ENCODE measurements around the gene CIAPIN1. TPM values are rescaled to one million over a fixed set of nuclear protein-coding genes. Genes with fewer than 3 reads are reported as not detected.

The CIAPIN1 gene
- total RNA-seq, 1 donor from 2014 or later: 97.2 TPM

DNA sequence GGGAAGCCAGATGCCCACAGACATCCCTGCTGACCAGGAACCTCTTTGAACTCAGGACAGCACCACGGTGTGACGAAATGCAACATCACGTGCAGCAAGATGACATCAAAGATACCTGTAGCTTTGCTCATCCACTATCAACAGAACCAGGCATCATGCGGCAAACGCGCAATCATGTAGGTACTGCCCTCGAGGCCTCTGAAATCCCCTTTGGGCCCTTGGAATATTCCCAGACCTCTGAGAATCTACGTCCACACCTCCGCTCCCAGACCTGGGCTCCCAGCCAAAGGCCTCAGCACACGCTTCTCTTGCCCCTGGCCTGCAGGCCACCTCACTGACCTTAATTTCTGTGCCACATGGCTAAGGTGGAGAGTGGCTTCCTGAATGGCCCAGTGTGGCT is 67.6 kb downstream of the CIAPIN1 start:
- TF ChIP-seq, protein P1, sequence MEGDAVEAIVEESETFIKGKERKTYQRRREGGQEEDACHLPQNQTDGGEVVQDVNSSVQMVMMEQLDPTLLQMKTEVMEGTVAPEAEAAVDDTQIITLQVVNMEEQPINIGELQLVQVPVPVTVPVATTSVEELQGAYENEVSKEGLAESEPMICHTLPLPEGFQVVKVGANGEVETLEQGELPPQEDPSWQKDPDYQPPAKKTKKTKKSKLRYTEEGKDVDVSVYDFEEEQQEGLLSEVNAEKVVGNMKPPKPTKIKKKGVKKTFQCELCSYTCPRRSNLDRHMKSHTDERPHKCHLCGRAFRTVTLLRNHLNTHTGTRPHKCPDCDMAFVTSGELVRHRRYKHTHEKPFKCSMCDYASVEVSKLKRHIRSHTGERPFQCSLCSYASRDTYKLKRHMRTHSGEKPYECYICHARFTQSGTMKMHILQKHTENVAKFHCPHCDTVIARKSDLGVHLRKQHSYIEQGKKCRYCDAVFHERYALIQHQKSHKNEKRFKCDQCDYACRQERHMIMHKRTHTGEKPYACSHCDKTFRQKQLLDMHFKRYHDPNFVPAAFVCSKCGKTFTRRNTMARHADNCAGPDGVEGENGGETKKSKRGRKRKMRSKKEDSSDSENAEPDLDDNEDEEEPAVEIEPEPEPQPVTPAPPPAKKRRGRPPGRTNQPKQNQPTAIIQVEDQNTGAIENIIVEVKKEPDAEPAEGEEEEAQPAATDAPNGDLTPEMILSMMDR (conservative IDR thresholded peaks at IDR 0.05): no peak
- Mint-ChIP-seq H3K4me1 (peaks cover 16% of the 10 kb centered on the region), H3K4me3 (no peak overlapping the region), H3K9me3 (no peaks in the 10 kb centered on the region), H3K27me3 (ENCODE audit: low read depth) (no peaks in the 10 kb centered on the region), H3K27ac (ENCODE audit: unreplicated experiment) (no peak overlapping the region), H3K36me3 (ENCODE audit: low read depth) (no peaks in the 10 kb centered on the region)
- DNase-seq (ENCODE audit: low read depth, low spot score): no peak

Other genes starting within 250 kb of the CIAPIN1 start
- 62.6 and 63.9 TPM in 2 replicates for gene ARL2BP, start 202.1 kb downstream of the CIAPIN1 start, total RNA-seq
- gene PLLP, start 162.7 kb downstream of the CIAPIN1 start, total RNA-seq: 0.79 and 0.84 TPM in 2 replicates
- not detected in 2 replicates for gene CCL22, start 88.6 kb downstream of the CIAPIN1 start, total RNA-seq
- gene CX3CL1, start 74.9 kb downstream of the CIAPIN1 start, total RNA-seq: 6.0 TPM in 2 replicates
- gene CCL17, start 42.6 kb downstream of the CIAPIN1 start, total RNA-seq: not detected in 2 replicates
- gene COQ9, start 94 bp upstream of the CIAPIN1 start, total RNA-seq: 41.7 and 46.8 TPM in 2 replicates
- gene POLR2C, start 15.3 kb upstream of the CIAPIN1 start, total RNA-seq: 74.0 and 77.5 TPM in 2 replicates
- gene DOK4, start 39.1 kb upstream of the CIAPIN1 start, total RNA-seq: 20.4 and 22.7 TPM in 2 replicates
- gene CCDC102A, start 89.2 kb upstream of the CIAPIN1 start, total RNA-seq: 6.4 and 8.6 TPM in 2 replicates
- gene ADGRG5, start 95.3 kb upstream of the CIAPIN1 start, total RNA-seq: 0.07 TPM in 2 replicates
- 56.6 and 58.5 TPM in 2 replicates for gene ADGRG1, start 181.2 kb upstream of the CIAPIN1 start, total RNA-seq
- gene ADGRG3, start 220.9 kb upstream of the CIAPIN1 start, total RNA-seq: not detected in 2 replicates
- 0.16 and 0.32 TPM in 2 replicates for gene DRC7, start 247.4 kb upstream of the CIAPIN1 start, total RNA-seq

All from neural crest cell (in vitro differentiated cells).